B cell (primary cell): ENCODE data around the gene ZDHHC20.

Source experiments
- EZH2 ChIP-seq: IDR thresholded peaks from 2 replicates; pipeline ENCODE4 v1.6.1; 2012; ENCODE audit warnings: borderline replicate concordance, low read depth, mild to moderate bottlenecking, moderate library complexity, low read length; ENCODE audit not compliant: insufficient read depth, poor library complexity, severe bottlenecking
- TF ChIP-seq, protein P1 (sequence below): fragments of 200-600 bp; IDR thresholded peaks from one replicate; pipeline ENCODE4 v1.8.0; 2022; ENCODE audit warnings: antibody characterized with exemption, mild to moderate bottlenecking

DNA sequence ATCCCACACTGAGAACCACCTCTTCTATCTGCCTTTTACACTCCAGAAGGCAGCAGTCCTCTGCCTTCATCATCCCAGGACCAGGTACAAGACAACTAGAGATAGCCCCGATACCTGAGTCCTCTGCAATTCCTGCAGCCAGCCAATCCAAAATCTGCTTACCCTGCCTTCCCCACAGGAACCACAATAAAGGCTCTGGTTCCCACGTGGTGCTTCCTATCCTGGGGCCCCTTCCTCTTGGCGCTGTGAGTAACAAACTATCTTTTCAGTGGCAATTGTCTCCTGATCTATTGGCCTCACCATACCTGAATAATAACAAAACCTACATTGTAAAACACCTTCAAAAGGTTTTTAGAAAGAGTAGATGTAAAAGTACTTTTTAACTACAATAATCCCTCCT lies 63.1 kb downstream of the ZDHHC20 start:
- TF ChIP-seq, protein P1, sequence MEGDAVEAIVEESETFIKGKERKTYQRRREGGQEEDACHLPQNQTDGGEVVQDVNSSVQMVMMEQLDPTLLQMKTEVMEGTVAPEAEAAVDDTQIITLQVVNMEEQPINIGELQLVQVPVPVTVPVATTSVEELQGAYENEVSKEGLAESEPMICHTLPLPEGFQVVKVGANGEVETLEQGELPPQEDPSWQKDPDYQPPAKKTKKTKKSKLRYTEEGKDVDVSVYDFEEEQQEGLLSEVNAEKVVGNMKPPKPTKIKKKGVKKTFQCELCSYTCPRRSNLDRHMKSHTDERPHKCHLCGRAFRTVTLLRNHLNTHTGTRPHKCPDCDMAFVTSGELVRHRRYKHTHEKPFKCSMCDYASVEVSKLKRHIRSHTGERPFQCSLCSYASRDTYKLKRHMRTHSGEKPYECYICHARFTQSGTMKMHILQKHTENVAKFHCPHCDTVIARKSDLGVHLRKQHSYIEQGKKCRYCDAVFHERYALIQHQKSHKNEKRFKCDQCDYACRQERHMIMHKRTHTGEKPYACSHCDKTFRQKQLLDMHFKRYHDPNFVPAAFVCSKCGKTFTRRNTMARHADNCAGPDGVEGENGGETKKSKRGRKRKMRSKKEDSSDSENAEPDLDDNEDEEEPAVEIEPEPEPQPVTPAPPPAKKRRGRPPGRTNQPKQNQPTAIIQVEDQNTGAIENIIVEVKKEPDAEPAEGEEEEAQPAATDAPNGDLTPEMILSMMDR: no peak
- no peak for TF ChIP-seq EZH2
